Measurements from ENCODE around the gene GPN2. TPM values are rescaled to one million over a fixed set of nuclear protein-coding genes. Genes with fewer than 3 reads are reported as not detected.

GPN2 gene
- total RNA-seq, 6 experiments from 2014 or later: 28.4 to 39.3 (median 36.1) TPM

GRCh38 chr1:26915204-26915842 is 25.2 kb upstream of the GPN2 start:
- no peaks in the 10 kb centered on the region for H3K36me3 Mint-ChIP-seq (ENCODE audit: low read depth)
- TF ChIP-seq CTCF (IDR thresholded peaks at IDR 0.05): no peak
- no peak for DNase-seq
- H3K27ac Mint-ChIP-seq: no peak overlapping the region
- H3K27me3 Mint-ChIP-seq (ENCODE audit: insufficient read depth): peaks cover 9% of the 10 kb centered on the region
- no peaks in the 10 kb centered on the region for H3K9me3 Mint-ChIP-seq
- peaks cover 3% of the 10 kb centered on the region for H3K4me1 Mint-ChIP-seq (ENCODE audit: low read depth)
- no peak overlapping the region for H3K4me3 Mint-ChIP-seq

- Mint-ChIP-seq H3K4me3 (no peak within 1 kb of the TSS), H3K4me1 (ENCODE audit: low read depth) (no peaks in the 10 kb centered on the region), H3K36me3 (ENCODE audit: low read depth) (no peaks in the 10 kb centered on the region), H3K27ac (no peak within 1 kb of the TSS), H3K27me3 (ENCODE audit: insufficient read depth) (peaks cover 12% of the 10 kb centered on the region), H3K9me3 (no peaks in the 10 kb centered on the region)
- no peak for TF ChIP-seq CTCF (IDR thresholded peaks at IDR 0.05)
- DNase-seq: no peak
These were observed 23.9 kb upstream of the GPN2 start, which contains the start of gene NR0B2 for GRCh38 chr1:26913754-26914619. Gene NR0B2, minus strand, starts transcription at chr1:26913975. Its CDS starts 35 bp downstream, at chr1:26913940.

GRCh38 chr1:26913389-26913753 is 23.3 kb upstream of the GPN2 start:
- no peak for DNase-seq
- Mint-ChIP-seq H3K36me3 (ENCODE audit: low read depth) (no peaks in the 10 kb centered on the region), H3K27me3 (ENCODE audit: insufficient read depth) (peaks cover 12% of the 10 kb centered on the region), H3K4me3 (no peak overlapping the region), H3K4me1 (ENCODE audit: low read depth) (peaks cover under 1% of the 10 kb centered on the region), H3K9me3 (no peaks in the 10 kb centered on the region), H3K27ac (no peak overlapping the region)
- no peak for TF ChIP-seq CTCF (IDR thresholded peaks at IDR 0.05)

- Mint-ChIP-seq H3K9me3 (no peaks in the 10 kb centered on the region), H3K4me1 (ENCODE audit: low read depth) (peaks cover 13% of the 10 kb centered on the region), H3K27me3 (ENCODE audit: insufficient read depth) (peaks cover 17% of the 10 kb centered on the region), H3K4me3 (no peak overlapping the region), H3K36me3 (ENCODE audit: low read depth) (no peaks in the 10 kb centered on the region), H3K27ac (no peak overlapping the region)
- TF ChIP-seq CTCF (IDR thresholded peaks at IDR 0.05): no peak
- DNase-seq: no peak
These were observed 22.0 kb upstream of the GPN2 start for GRCh38 chr1:26912147-26912490.

- Mint-ChIP-seq H3K4me3 (no peak overlapping the region), H3K36me3 (ENCODE audit: low read depth) (no peaks in the 10 kb centered on the region), H3K4me1 (ENCODE audit: low read depth) (peaks cover 18% of the 10 kb centered on the region)
These were observed 21.5 kb upstream of the GPN2 start for GRCh38 chr1:26911399-26912146.

More at GRCh38 chr1:26911399-26912146, 21.5 kb upstream of the GPN2 start:
- DNase-seq: no peak
- TF ChIP-seq CTCF (IDR thresholded peaks at IDR 0.05): no peak
- Mint-ChIP-seq H3K9me3 (no peaks in the 10 kb centered on the region), H3K27me3 (ENCODE audit: insufficient read depth) (peaks cover 17% of the 10 kb centered on the region), H3K27ac (no peak overlapping the region)
